PFSK-1 (cell line): Measurements from ENCODE around the gene BMAL1.

Experiments used
- POLR2AphosphoS5 ChIP-seq: IDR thresholded peaks from 2 replicates; pipeline ENCODE4 v1.6.1; 2012; ENCODE audit warnings: low read depth, mild to moderate bottlenecking, control low read depth, low read length, moderate library complexity
- REST ChIP-seq, 2 experiments: IDR thresholded peaks; 2 replicates each; pipeline versions ENCODE4 v1.6.1 to v1.8.0; 2011 to 2012; ENCODE audit warnings: low read depth in 2 of 2, low read length in 2 of 2, control low read depth in 1 of 2, inconsistent platforms in 1 of 2, mild to moderate bottlenecking in 1 of 2, moderate library complexity in 1 of 2; ENCODE audit not compliant: insufficient read depth in 1 of 2
- SIN3A ChIP-seq: IDR thresholded peaks from 2 replicates; pipeline ENCODE4 v1.6.1; 2012; ENCODE audit warnings: mild to moderate bottlenecking, low read length, moderate library complexity, borderline replicate concordance; ENCODE audit not compliant: insufficient read depth
- TAF1 ChIP-seq: IDR thresholded peaks from 2 replicates; pipeline ENCODE4 v1.6.1; 2012; ENCODE audit warnings: low read length, control low read depth, borderline replicate concordance; ENCODE audit not compliant: insufficient read depth

GRCh38 chr11:13366266-13367026, 88.9 kb downstream of the BMAL1 start:
- TF ChIP-seq POLR2AphosphoS5 (no peak), REST (IDR thresholded peaks at IDR 0.05; ENCODE audit: insufficient read depth in 1 of 2, low read depth in 2 of 2, low read length in 2 of 2) (no peak), TAF1 (no peak), SIN3A (no peak)
